KOPT-K1 (cell line): ENCODE results near the gene TMIE.

Experiments used
- H3K27ac ChIP-seq: fragments of 200-600 bp; sonication (generic); 2 replicates; pipeline ENCODE4 v1.5.1; 2016; ENCODE audit warnings: antibody characterized with exemption, mild to moderate bottlenecking, low read depth, low read length; ENCODE audit not compliant: poor library complexity, severe bottlenecking
- H3K36me3 ChIP-seq: fragments of 200-600 bp; sonication (generic); 2 replicates; pipeline ENCODE4 v1.5.1; 2017; ENCODE audit warnings: antibody characterized with exemption, mild to moderate bottlenecking, low read length, moderate library complexity; ENCODE audit not compliant: insufficient read depth
- H3K9me3 ChIP-seq: fragments of 200-600 bp; sonication (generic); 2 replicates; pipeline ENCODE4 v1.5.1; 2017; ENCODE audit warnings: antibody characterized with exemption, low read length, mild to moderate bottlenecking; ENCODE audit not compliant: insufficient read depth, poor library complexity, severe bottlenecking

Gene TMIE, protein sequence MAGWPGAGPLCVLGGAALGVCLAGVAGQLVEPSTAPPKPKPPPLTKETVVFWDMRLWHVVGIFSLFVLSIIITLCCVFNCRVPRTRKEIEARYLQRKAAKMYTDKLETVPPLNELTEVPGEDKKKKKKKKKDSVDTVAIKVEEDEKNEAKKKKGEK

DNA sequence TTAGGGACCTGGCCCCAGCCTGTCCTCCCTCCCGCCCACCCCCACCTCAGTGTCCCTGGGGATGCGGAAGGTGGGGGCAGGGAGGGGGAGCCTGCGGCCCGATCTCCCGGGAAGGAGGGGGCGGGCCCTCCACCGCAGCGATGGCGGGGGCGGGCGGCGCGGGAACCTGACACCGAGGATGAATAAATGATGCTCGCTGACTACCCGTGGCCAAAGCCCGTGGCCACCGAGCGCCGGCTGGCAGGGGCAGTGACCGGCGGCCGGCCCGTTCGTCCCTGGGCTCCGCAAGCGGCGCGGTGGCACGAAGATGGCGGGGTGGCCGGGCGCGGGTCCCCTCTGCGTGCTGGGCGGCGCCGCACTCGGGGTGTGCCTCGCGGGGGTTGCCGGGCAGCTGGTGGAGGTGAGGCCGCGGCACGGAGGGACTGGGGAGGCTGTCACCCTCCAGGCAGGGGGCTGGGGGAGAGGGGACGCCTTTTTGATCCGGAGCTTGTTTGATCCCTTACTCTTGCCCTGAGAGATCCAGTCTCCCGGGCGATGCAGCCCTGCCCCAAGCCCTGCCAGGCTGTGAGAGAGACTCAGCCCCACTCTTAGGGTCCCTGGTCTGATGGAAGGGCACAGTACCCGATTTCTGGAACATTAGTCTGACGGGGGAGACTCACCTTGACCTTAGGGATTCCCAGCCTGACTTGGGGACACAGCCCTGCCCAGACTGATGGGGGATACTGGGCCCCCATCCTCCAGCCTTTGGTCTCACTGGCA is at the start of gene TMIE:
TSS of gene TMIE (plus strand) at position 212 of the 759 bp plus-strand sequence. CDS start at position 308, 96 bp downstream.
- H3K9me3 ChIP-seq, result no peaks in the 10 kb centered on the region
- no peak within 1 kb of the TSS for H3K27ac ChIP-seq
- H3K36me3 ChIP-seq, result no peaks in the 10 kb centered on the region

GRCh38 chr3:46655271-46655670 is 45.9 kb upstream of the TMIE start:
- no peaks in the 10 kb centered on the region for H3K36me3 ChIP-seq
- H3K9me3 ChIP-seq, result peaks cover 17% of the 10 kb centered on the region

DNA sequence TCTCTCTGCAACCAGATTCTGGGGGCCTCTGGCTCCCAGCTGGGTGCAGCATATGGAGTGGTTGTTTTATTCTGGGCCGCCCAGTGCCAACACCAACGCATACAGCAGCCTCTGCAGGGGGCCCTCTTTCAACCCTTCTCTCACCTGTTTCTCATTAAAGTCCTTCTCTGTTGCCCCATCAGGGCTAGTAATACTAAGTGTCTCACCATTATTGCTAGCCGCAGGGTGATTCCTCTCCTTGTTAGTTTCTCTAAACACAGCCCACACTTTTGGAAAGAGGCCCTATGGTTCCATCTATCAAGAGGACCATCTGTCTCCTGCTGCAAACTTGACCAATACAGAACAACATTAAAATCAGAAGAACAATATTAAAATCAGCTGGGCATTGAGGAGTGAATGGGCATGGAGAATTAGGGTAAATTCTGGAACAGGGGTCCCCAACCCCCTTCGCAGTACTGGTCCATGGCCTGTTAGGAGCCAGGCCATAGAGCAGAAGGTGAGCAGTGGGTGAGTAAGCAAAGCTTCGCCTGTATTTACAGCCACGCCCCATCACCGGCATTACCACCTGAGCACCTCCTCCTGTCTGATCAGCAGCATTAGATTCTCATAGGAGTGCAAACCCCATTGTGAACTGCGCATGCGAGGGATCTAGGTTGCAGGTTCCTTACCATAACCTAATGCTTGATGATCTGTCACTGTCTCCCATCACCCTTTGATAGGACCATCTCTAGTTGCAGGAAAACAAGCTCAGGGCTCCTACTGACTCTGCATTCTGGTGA is 44.2 kb upstream of the TMIE start:
- H3K9me3 ChIP-seq, result peaks cover 9% of the 10 kb centered on the region
- no peaks in the 10 kb centered on the region for H3K36me3 ChIP-seq
- no peak overlapping the region for H3K27ac ChIP-seq

More at GRCh38 chr3:46655271-46655670, 45.9 kb upstream of the TMIE start:
- no peak overlapping the region for H3K27ac ChIP-seq

DNA sequence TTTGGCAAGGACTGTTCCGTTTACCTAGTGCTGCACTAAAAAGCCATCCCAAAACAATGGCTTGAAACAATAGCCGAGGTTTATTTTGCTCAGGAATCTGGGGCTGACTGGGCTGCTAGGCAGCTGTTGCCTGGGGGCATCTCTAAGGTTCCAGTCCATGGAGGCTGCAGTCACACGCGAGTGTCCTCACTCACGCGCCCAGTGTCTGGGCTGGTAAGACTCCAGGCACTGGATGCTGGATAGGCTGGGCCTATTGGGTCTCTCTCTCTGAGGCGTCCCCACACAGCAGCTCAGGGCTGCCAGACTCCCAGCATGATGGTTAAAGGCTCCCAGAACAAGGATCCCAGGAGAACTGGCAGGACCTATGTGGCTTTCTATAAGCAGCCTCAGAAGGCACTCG is 41.9 kb upstream of the TMIE start:
- no peaks in the 10 kb centered on the region for H3K9me3 ChIP-seq
- no peak overlapping the region for H3K27ac ChIP-seq
- no peaks in the 10 kb centered on the region for H3K36me3 ChIP-seq

DNA sequence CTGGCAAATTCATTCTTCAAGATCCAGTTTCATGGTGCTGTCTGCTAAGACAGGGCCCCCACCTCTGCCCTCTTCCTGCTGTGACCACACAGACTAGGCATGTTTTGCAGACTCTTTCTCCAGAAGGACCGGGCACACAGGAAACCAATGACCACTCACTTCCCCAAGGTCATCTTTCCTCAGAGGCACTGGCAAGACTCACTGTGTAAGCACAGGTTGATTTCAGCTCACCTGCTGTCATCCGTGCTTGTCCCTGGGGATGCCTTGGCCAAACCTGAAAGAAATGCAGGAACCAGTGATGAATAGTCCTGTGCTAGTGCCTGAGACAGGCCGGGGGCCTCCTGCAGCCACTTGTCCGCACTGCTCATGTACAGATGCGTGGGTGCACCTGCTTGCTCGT is 41.2 kb upstream of the TMIE start:
- no peak overlapping the region for H3K27ac ChIP-seq
- H3K9me3 ChIP-seq, result no peaks in the 10 kb centered on the region
- no peaks in the 10 kb centered on the region for H3K36me3 ChIP-seq

DNA sequence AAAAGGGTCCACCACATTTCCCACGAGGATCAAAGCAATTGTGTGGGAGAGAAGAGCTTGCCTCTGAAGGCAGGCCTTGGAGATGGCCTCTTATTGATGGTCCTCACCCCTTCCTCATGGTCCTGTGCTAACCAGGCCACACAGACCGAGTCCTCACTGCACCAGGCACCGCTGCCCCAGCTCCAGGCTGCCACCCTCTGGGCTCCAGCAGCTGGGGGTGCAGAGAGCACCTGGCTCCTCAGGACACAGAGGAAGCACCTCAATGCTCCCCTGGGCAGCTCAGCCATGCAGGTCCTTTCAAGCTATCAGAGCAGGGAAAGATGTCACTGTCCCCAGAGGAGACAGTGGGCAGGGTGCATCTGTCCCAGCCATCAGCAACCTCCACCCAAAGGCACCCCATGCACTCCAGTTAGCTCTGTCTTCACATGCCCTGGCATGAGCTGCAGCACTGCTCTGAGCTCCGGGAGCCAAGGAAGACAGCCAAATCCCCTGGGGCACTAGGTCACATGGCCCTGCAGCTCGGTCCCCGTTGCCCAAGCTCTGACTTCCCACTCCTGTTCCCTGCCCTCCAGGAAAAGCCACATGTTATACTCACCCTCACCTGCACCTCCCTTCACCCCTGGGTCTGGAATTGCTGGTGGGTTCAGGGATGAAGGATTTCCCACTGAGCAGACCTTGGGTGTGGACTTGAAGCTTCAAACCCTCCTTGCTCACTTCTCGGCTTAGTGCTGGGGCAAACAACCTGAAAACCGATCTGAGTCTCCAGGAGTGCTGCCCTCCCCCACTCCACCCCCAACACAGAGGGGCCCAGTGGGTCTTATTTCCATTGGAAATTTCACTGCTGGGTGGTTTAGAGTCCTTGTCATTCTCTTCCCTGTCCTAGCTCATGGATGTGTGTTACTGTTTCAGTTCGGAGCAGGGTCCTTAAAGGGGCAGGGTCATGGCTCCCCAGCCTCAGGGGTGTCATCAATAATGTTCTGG is 40.4 kb upstream of the TMIE start:
- H3K9me3 ChIP-seq, result no peaks in the 10 kb centered on the region
- H3K36me3 ChIP-seq, result no peaks in the 10 kb centered on the region
- H3K27ac ChIP-seq, result no peak overlapping the region

GRCh38 chr3:46661776-46662766 is 39.1 kb upstream of the TMIE start:
- no peak overlapping the region for H3K27ac ChIP-seq

GRCh38 chr3:46662771-46663551 is 38.2 kb upstream of the TMIE start:
- H3K9me3 ChIP-seq, result no peaks in the 10 kb centered on the region
- no peaks in the 10 kb centered on the region for H3K36me3 ChIP-seq
- H3K27ac ChIP-seq, result no peak overlapping the region

More at GRCh38 chr3:46661776-46662766, 39.1 kb upstream of the TMIE start:
- Histone ChIP-seq H3K36me3 (no peaks in the 10 kb centered on the region), H3K9me3 (no peaks in the 10 kb centered on the region)

DNA sequence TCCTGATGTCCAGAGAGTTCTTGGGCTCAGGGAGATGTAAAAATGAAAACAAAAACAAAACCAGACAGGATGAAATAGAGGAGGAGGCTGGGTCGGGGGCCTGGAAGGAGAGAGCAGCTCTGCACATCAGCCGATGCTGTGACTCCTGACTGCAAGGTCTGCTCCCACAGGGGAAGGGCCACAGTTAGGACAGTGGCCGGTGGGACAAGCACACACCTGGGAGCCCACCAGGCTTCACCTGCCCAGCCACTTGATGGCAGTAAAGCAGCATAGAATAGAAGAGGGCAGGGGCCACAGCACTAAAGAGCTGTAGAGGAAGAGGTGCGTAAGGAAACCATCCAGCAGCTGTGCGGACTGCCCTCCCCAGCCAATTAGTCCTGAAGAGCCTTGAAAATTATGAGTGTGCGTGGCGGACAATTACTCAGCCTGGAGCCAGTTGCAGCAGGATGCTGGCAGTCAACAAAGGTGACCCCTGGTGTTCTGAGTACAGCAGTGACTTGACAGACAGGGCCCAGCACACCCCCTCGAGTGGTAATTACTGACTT is 37.5 kb upstream of the TMIE start:
- H3K27ac ChIP-seq, result no peak overlapping the region
- H3K36me3 ChIP-seq, result no peaks in the 10 kb centered on the region

DNA sequence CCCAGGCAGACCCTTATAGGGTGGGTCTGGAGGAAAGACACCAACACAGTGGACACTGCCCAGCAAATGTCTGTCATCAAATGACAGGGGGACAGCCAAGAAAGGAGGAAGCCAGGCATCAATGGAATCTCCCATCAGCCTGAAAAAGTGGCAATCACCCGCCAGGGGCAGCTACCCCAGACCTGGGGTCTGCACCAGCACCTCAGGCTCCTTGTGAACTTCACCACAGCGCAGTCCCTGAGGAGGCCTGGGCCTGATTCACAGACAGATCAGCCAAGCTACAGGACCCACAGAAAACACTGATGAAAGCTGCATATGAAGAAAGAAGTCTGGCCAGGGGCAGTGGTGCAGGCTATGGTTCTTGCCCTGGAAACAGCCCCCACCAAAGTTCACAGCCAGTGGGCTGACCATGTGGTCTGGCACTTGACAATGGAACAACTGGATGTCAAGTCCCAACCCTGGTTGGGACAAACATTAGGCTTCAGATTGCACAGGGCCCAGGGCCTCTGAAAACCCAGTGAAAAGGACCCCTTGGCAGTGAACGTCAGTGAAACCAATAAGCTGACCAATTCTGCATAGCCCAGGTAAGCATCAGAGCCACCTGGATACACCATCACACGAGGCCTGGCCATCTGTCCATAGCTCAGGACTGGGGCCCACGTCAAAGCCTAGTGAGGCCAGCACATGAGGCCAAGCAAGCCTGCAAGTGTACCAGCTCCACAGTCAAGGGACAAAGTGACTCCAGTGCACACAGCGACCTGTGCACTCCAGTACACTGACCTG is 36.8 kb upstream of the TMIE start:
- Histone ChIP-seq H3K27ac (no peak overlapping the region), H3K36me3 (no peaks in the 10 kb centered on the region), H3K9me3 (no peaks in the 10 kb centered on the region)

More for the DNA sequence above, 37.5 kb upstream of the TMIE start:
- H3K9me3 ChIP-seq, result no peaks in the 10 kb centered on the region

GRCh38 chr3:46664971-46665762 is 36.0 kb upstream of the TMIE start:
- H3K9me3 ChIP-seq, result no peaks in the 10 kb centered on the region
- H3K27ac ChIP-seq, result no peak overlapping the region
- no peaks in the 10 kb centered on the region for H3K36me3 ChIP-seq
